Endothelial cell of umbilical vein (primary cell): Measurements from ENCODE around the gene RGS9BP. TPM values are rescaled to one million over a fixed set of nuclear protein-coding genes. Genes with fewer than 3 reads are reported as not detected.
"Not testable (repeated sequence)": the region's sequence is repeated elsewhere in the genome, so short reads cannot be mapped to it uniquely, and the experiment has no call there.

Source experiments
- BruUV-seq: library from RNA; stranded (reverse); fragments of 400-500 nt; replicated peaks from 2 replicates; lab custom pipeline; 2021; lab: Mats Ljungman, UMichigan
- CTCF ChIA-PET: fragments of 300-600, 350-600 bp; sonication (Branson Sonifier 250); formaldehyde crosslinking; loops from one replicate; lab custom pipeline; 2021; ENCODE audit warnings: antibody characterized with exemption, inconsistent platforms; lab: Charles Lee
- POLR2A ChIA-PET: fragments of 300-600, 350-600 bp; sonication (Branson Sonifier 250); formaldehyde crosslinking; loops from one replicate; lab custom pipeline; 2021; ENCODE audit warnings: antibody characterized with exemption, inconsistent platforms; lab: Charles Lee
- DNase-seq: peaks from one replicate; pipeline ENCODE4 v3.0.0-alpha.2; 2011; ENCODE audit warnings: low read depth, low spot score
- FAIRE-seq: peaks from 2 replicates; lab custom pipeline; 2011; peaks lifted over from hg19 to GRCh38; lab: Jason Lieb, UNC
- H2AFZ ChIP-seq: 2 replicates; pipeline ENCODE4 v1.6.0; 2012; ENCODE audit warnings: low read depth, low read length, control low read depth, inconsistent platforms
- H3K27ac ChIP-seq: 2 replicates; pipeline ENCODE4 v1.5.1; 2011; ENCODE audit warnings: low read depth, mild to moderate bottlenecking, control low read depth, low read length, moderate library complexity; ENCODE audit not compliant: insufficient read depth
- H3K27me3 ChIP-seq, 2 experiments: 2 replicates each; pipeline versions ENCODE4 v1.6.0 to v1.6.1; 2011; ENCODE audit warnings: low read length in 2 of 2, mixed read lengths in 1 of 2; ENCODE audit not compliant: control insufficient read depth in 2 of 2, insufficient read depth in 2 of 2
- H3K36me3 ChIP-seq, 2 experiments: 2 replicates in 1 of 2; 3 replicates in 1 of 2; pipeline ENCODE4 v1.5.1; 2011; ENCODE audit warnings: low read length in 2 of 2, mild to moderate bottlenecking in 1 of 2, moderate library complexity in 1 of 2; ENCODE audit not compliant: control insufficient read depth in 2 of 2, insufficient read depth in 2 of 2; ENCODE audit errors: extremely low read depth in 1 of 2
- H3K4me1 ChIP-seq: 3 replicates; pipeline ENCODE4 v1.5.1; 2011; ENCODE audit warnings: mild to moderate bottlenecking, low read length; ENCODE audit not compliant: control insufficient read depth, insufficient read depth; ENCODE audit errors: extremely low read depth
- H3K4me2 ChIP-seq: 2 replicates; pipeline ENCODE4 v1.6.1; 2011; ENCODE audit warnings: low read length, control low read depth, mixed read lengths; ENCODE audit not compliant: insufficient read depth
- H3K4me3 ChIP-seq, 3 experiments: fragments of 200-600 bp in 1 of 3; sonication (generic), shearing (Covaris generic) in 1 of 3; replicated peaks in 1 of 3; 2 replicates each; pipeline ENCODE4 v1.5.1; 2011 to 2016; ENCODE audit warnings: control low read depth in 3 of 3, low read length in 3 of 3, mild to moderate bottlenecking in 2 of 3, inconsistent platforms in 1 of 3, low read depth in 1 of 3, moderate library complexity in 1 of 3; ENCODE audit not compliant: insufficient read depth in 1 of 3
- H3K79me2 ChIP-seq: 2 replicates; pipeline ENCODE4 v1.6.0; 2012; ENCODE audit warnings: low read length, inconsistent platforms; ENCODE audit not compliant: control insufficient read depth, insufficient read depth
- H3K9ac ChIP-seq: replicated peaks from 2 replicates; pipeline ENCODE3; 2011; ENCODE audit warnings: low read length, control low read depth; ENCODE audit not compliant: insufficient read depth; ENCODE audit errors: extremely low read depth
- H3K9me1 ChIP-seq: replicated peaks from 3 replicates; pipeline ENCODE4 v1.6.0; 2011; ENCODE audit warnings: mild to moderate bottlenecking, low read length; ENCODE audit not compliant: control insufficient read depth, insufficient read depth; ENCODE audit errors: extremely low read depth
- H3K9me3 ChIP-seq: replicated peaks from 2 replicates; pipeline ENCODE4 v1.5.1; 2012; ENCODE audit warnings: low read length, inconsistent platforms; ENCODE audit not compliant: control insufficient read depth, insufficient read depth
- H4K20me1 ChIP-seq: replicated peaks from 2 replicates; pipeline ENCODE3; 2011; ENCODE audit warnings: mild to moderate bottlenecking, low read length; ENCODE audit not compliant: control insufficient read depth, insufficient read depth; ENCODE audit errors: extremely low read depth
- EZH2 ChIP-seq: IDR thresholded peaks from 2 replicates; pipeline ENCODE4 v1.6.1; 2012; ENCODE audit warnings: borderline replicate concordance, low read depth, mild to moderate bottlenecking, moderate library complexity, low read length, inconsistent platforms; ENCODE audit not compliant: severe bottlenecking
- GATA2 ChIP-seq: IDR thresholded peaks from 2 replicates; pipeline ENCODE4 v1.7.0; 2011; ENCODE audit warnings: low read depth, mild to moderate bottlenecking, moderate library complexity, mixed read lengths, low read length; ENCODE audit not compliant: insufficient read length, insufficient read depth
- JUN ChIP-seq: IDR thresholded peaks from 2 replicates; pipeline ENCODE4 v1.6.1; 2011; ENCODE audit warnings: borderline replicate concordance, low read depth; ENCODE audit not compliant: insufficient read length, insufficient read depth
- dilution Hi-C: fragments of 300-500 bp; cut with MboI; formaldehyde crosslinking; loops from one replicate; pipeline ENCODE4 v1.15.0; 2019; ENCODE audit warnings: low sequenced_read_pairs; ENCODE audit not compliant: extremely low pct_ligation_motif_present
- intact Hi-C: fragments of 100-400 bp; cut with micrococcal nuclease; formaldehyde crosslinking; loops from one replicate; pipeline ENCODE4 v1.10.0; 2022
- polyA plus RNA-seq, 4 experiments: library from polyadenylated mRNA; depleted of rRNA in 3 of 4; stranded (reverse) in 3 of 4; unstranded in 1 of 4; fragments of >200 nt; gene quantifications; 2 replicates each; pipeline versions ENCODE4 v1.2.1 to v1.2.3, GENCODE V29; 2011 to 2012; ENCODE audit warnings: missing spikeins in 1 of 4
- total RNA-seq: library from RNA; stranded (reverse); gene quantifications from 2 replicates; pipeline ENCODE4 v1.2.3, GENCODE V29; 2021
- TF ChIP-seq, protein P1 (sequence below): IDR thresholded peaks from 2 replicates; pipeline ENCODE4 v1.6.1; 2011; ENCODE audit not compliant: insufficient read depth, insufficient read length

RGS9BP gene
- total and polyA plus RNA-seq, 2 donors (not counting 3 experiments of a cell fraction or from before 2014, with no cell fraction given), result 0.15 TPM; not detected in 1

DNA sequence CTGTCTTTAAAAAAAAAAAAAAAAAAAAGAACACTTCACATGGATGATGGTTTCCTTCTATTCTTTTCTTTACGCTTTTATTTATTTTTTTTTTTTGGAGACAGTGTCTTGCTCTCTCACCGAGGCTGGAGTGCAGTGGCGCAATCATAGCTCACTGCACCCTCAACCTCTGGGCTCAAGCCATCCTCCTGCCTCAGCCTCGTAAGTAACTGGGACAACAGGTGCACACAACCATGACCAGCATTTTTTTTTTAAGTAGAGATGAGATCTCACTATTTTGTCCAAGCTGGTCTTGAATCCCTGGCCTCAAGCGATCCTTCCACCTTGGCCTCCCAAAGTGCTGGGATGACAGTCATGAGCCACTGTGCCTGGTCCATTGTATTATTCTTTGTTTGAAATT is 25.0 kb upstream of the RGS9BP start:
- Histone ChIP-seq H3K27me3 (no peaks in the 10 kb centered on the region), H3K79me2 (no peaks in the 10 kb centered on the region), H3K4me1 (no peaks in the 10 kb centered on the region), H2AFZ (no peak overlapping the region), H3K4me2 (no peak overlapping the region), H3K9me3 (no peaks in the 10 kb centered on the region), H4K20me1 (no peaks in the 10 kb centered on the region), H3K9ac (no peak overlapping the region), H3K9me1 (no peaks in the 10 kb centered on the region), H3K4me3 (no peak overlapping the region), H3K36me3 (peaks cover 0 to 11% of the 10 kb centered on the region in 2 experiments), H3K27ac (no peak overlapping the region)
- DNase-seq, result no peak
- BruUV-seq, result no TSS peak
- intact Hi-C loops, result no loop called here
- FAIRE-seq, result no peak
- TF ChIP-seq JUN (no peak), GATA2 (no peak)
- TF ChIP-seq, protein P1, sequence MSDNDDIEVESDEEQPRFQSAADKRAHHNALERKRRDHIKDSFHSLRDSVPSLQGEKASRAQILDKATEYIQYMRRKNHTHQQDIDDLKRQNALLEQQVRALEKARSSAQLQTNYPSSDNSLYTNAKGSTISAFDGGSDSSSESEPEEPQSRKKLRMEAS, result no peak
- ChIA-PET CTCF (no interaction called here), POLR2A (no interaction called here)
- dilution Hi-C loops, result no loop called here

DNA sequence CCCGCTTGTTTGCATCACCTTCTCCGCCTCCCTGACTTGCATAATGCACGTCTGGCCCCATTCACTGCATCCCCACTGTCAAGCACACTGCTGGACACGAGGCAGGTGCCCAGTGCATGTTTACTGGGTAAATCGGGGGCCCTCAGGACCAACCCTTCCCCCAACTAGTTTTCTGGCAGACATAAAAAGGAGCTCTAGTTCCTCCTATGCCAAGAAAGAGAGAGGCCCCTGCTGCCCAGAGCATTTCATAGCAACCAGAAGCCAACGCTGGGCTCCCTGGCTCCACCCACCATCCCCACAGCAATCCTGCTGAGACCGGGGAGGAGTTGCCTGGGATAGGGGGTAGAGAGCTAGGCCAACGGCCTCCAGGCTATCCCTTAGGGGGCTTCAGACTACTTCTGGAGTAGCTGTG is 23.9 kb upstream of the RGS9BP start:
- Histone ChIP-seq H3K36me3 (peaks cover 0 to 11% of the 10 kb centered on the region in 2 experiments), H3K4me3 (no peak overlapping the region), H3K4me2 (no peak overlapping the region), H4K20me1 (no peaks in the 10 kb centered on the region), H2AFZ (no peak overlapping the region), H3K9me1 (no peaks in the 10 kb centered on the region), H3K9ac (no peak overlapping the region), H3K9me3 (no peaks in the 10 kb centered on the region), H3K27ac (no peak overlapping the region), H3K4me1 (no peaks in the 10 kb centered on the region), H3K27me3 (no peaks in the 10 kb centered on the region), H3K79me2 (no peaks in the 10 kb centered on the region)
- DNase-seq, result no peak
- FAIRE-seq, result no peak
- BruUV-seq, result no TSS peak
- TF ChIP-seq EZH2, result no peak
- CTCF ChIA-PET, result no interaction called here
- dilution Hi-C loops, result no loop called here
- intact Hi-C loops, result no loop called here
- POLR2A ChIA-PET, result no interaction called here

DNA sequence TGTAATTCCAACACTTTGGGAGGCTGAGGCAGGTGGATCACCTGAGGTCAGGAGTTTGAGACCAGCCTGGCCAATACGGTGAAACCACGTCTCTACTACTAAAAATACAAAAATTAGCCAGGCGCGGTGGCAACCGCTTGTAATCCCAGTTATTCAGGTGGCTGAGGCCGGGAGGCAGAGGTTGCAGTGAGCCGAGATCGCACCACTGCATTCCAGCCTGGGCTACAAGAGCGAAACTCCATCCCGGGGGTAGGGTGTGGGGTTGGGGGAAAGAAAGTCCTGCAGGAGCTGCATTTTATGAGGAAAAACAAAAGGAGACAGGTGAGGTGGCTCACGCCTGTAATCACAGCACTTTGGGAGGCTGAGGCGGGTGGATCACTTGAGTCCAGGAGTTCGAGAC is 23.3 kb upstream of the RGS9BP start:
- CTCF ChIA-PET, result not testable (repeated sequence)

More for the DNA sequence above, 23.3 kb upstream of the RGS9BP start:
- H3K9ac ChIP-seq, H3K79me2 ChIP-seq, H2AFZ ChIP-seq, H3K9me1 ChIP-seq, intact Hi-C loops, dilution Hi-C loops, DNase-seq, H3K4me3 ChIP-seq, H3K27me3 ChIP-seq, POLR2A ChIA-PET, H3K27ac ChIP-seq, FAIRE-seq, H3K9me3 ChIP-seq, H4K20me1 ChIP-seq, H3K4me1 ChIP-seq, H3K4me2 ChIP-seq, BruUV-seq: not testable (repeated sequence)
- peaks cover 0 to 11% of the 10 kb centered on the region in 2 experiments for H3K36me3 ChIP-seq
